A549 treated with DMSO at 1 μM for 4 hours (cell line): ENCODE results near the gene CFAP141. TPM values are rescaled to one million over a fixed set of nuclear protein-coding genes. Genes with fewer than 3 reads are reported as not detected.

Experiments
- total RNA-seq: library from RNA; stranded (reverse); fragments of 200-300 nt; extraction: Qiagen RNA extraction; gene quantifications from 5 replicates; pipeline ENCODE4 v1.2.3, GENCODE V29; 2022; ENCODE audit warnings: low read depth

The CFAP141 gene
- not detected in 5 replicates for total RNA-seq

DNA sequence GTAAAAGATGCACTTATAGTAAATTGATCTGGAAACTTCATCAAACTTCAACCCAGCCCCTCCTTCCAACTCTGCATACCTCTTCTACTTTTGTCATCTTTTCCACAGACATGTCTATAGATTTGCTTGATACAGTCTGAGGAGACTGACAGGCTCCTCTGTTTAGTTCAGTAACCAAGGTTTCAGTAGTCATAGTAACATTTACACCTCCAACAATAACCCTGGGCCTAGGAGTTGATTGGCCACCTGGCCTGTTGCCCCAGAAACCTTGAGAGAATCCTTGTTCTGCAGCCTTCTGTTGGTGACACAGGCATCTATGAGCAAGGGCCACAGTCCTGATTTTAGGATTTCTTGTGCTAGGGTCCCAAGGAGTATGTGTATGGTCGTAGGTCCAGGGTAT, at the start of gene CFAP141:
TSS of gene CFAP141 (minus strand) at position 138 of the 400 bp plus-strand sequence. CDS start at position 112, 26 bp downstream.

GRCh38 chr1:154220071-154220969, 14.2 kb upstream of the CFAP141 start, which contains the start of gene UBAP2L:
TSS of gene UBAP2L (plus strand) at chr1:154220955. CDS start at chr1:154225124, 4,169 bp downstream.

GRCh38 chr1:154191990-154192461, 14.1 kb downstream of the CFAP141 start, which contains the start of gene TPM3:
TSS of gene TPM3 (minus strand) at chr1:154192100. CDS start at chr1:154192018, 82 bp downstream.

GRCh38 chr1:154154534-154155191, 51.5 kb downstream of the CFAP141 start, which contains the start of gene NUP210L:
TSS of gene NUP210L (minus strand) at chr1:154155073.

Other genes with a start within 250 kb of the CFAP141 start
- 32.7 to 45.4 TPM (median 42.7 TPM) in 5 replicates for gene CRTC2, start 247.7 kb downstream of the CFAP141 start, total RNA-seq
- 154 to 166 TPM (median 163 TPM) in 5 replicates for gene SLC39A1, start 242.8 kb downstream of the CFAP141 start, total RNA-seq
- 8.7 to 11.8 TPM (median 10.7 TPM) in 5 replicates for gene CREB3L4, start 238.4 kb downstream of the CFAP141 start, total RNA-seq
- gene JTB, start 228.7 kb downstream of the CFAP141 start, total RNA-seq: 109 to 159 TPM (median 148 TPM) in 5 replicates
- gene RAB13, start 220.0 kb downstream of the CFAP141 start, total RNA-seq: 129 to 155 TPM (median 130 TPM) in 5 replicates
- 4,334 to 7,196 TPM (median 4,362 TPM) in 5 replicates for gene RPS27, start 215.6 kb downstream of the CFAP141 start, total RNA-seq
- gene NUP210L, start 51.3 kb downstream of the CFAP141 start, total RNA-seq: not detected in 5 replicates
- gene TPM3, start 14.2 kb downstream of the CFAP141 start, total RNA-seq: 447 to 541 TPM (median 495 TPM) in 5 replicates
- 97.7 to 120 TPM (median 115 TPM) in 5 replicates for gene UBAP2L, start 14.6 kb upstream of the CFAP141 start, total RNA-seq
- gene HAX1, start 66.3 kb upstream of the CFAP141 start, total RNA-seq: 92.5 to 103 TPM (median 96.8 TPM) in 5 replicates
- gene AQP10, start 114.8 kb upstream of the CFAP141 start, total RNA-seq: not detected in 5 replicates
- gene ATP8B2, start 119.2 kb upstream of the CFAP141 start, total RNA-seq: 25.7 to 37.6 TPM (median 31.0 TPM) in 5 replicates
- 10.6 to 15.0 TPM (median 12.2 TPM) in 5 replicates for gene IL6R, start 199.0 kb upstream of the CFAP141 start, total RNA-seq